Dedifferentiated amniotic fluid mesenchymal stem cell (primary cell): Measurements from ENCODE around the gene TADA2B.

Source experiments
- DNase-seq: peaks from one replicate; pipeline ENCODE4 v3.0.0-alpha.2; 2016; ENCODE audit errors: extremely low spot score

The TADA2B gene

GRCh38 chr4:7058792-7059191, 15.6 kb downstream of the TADA2B start:
- DNase-seq: no peak

GRCh38 chr4:7059662-7060061, 16.5 kb downstream of the TADA2B start:
- no peak for DNase-seq

- no peak for DNase-seq
Measured at GRCh38 chr4:7060346-7061150, 17.4 kb downstream of the TADA2B start.

DNA sequence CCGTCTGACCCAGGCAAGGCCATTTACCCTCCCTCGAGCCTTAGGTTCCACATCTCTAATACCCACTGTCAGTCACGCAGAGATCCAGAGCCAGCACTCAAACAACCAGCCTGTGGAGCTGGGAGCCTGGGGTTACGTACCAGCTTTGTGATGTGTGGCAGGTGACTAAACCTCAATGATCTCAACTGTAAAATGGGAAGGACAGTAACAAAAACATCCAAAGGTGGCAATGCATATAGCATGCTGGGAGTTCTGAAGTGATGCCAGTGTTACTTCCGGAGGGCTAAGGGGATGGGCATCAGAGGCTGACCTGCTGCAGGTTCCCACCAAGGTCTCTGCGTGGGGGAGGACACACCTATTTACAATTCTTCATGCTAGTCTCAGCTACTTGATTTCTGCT, 18.6 kb downstream of the TADA2B start:
- DNase-seq: no peak

DNA sequence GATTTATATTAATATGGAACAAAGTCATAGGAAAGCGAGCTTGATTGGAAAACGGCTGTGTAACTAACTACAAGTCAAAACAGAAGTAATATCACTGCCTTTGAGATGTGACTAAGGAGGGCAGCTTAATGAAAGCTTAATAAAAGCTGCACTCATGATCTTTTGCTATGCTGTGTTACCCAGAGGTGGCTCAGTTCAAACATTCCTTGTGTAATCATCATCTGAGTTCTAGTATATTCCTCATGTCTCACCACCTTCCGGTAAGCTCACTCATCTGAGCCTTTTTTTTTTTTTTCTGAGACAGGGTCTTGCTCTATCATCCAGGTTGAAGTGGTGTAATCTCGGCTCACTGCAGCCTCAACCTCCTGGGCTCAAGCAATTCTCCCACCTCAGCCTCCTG, 19.6 kb downstream of the TADA2B start:
- no peak for DNase-seq

- DNase-seq: no peak
Measured at GRCh38 chr4:7063362-7063761, 20.2 kb downstream of the TADA2B start.

GRCh38 chr4:7066006-7066405, 22.8 kb downstream of the TADA2B start:
- DNase-seq: no peak

- DNase-seq: no peak
Measured at GRCh38 chr4:7066493-7066892, 23.3 kb downstream of the TADA2B start.

DNA sequence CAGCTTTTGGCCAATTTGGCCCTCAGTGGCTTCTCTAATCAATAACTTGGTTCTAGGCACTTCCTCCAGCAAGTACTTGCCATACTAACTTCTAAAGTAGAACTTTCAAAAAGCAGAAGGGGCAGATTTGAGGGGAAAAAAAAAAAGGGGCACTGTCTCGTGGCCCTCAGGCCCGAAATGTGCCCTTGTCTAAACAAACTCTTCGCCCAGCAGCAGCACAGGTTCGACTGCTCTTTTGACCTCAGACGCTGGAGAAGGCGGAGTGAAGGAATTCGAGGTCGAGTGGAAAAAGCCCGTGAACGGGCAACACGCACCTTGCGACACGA, 23.9 kb downstream of the TADA2B start:
- DNase-seq: no peak

DNA sequence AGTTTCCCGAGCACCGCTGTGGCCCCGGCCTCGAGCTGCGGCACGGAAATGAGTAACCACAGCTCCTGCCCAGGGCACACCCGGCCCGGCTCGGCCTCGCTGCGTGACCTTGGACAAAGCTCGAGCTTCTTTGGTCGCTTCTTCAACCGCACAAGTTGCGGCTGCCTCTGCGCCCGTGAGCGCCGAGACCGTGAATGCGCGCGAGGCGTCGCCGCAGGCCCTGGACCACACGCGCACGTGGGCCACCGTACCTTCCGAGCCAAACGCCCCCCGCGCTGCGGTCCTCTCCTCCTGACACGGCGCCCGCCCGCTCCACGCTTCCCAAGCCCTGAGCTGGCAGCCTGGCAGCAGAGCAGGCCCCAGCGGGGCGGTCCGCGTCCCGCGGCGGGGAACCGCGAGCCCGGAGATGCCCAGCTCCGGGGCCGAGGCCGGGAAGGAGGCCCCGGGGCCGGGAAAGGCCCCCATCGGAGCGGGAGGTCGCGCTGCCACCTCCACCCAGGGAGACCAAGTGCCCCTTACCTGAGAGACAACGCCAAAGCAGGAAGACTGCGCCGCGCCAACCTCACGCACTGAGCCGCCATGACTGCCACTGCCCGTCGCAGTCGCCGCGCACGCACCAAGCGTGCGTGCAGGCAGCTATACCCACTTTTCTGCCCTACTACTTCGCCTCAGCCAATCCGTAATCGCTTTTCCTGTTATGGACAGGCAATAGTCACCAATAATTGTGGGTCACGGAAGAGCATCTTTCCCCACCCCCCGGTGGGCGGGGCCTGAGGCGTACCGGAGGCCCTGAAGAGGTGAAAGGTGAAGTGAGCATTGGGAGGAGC, 24.5 kb downstream of the TADA2B start, which contains the start of gene GRPEL1:
GRPEL1 (minus strand) TSS at position 613 of the 827 bp plus-strand sequence; CDS start at position 581, 32 bp downstream.
- DNase-seq: peak; percentile 99

GRCh38 chr4:7068279-7068842, 25.2 kb downstream of the TADA2B start:
- DNase-seq: no peak

DNA sequence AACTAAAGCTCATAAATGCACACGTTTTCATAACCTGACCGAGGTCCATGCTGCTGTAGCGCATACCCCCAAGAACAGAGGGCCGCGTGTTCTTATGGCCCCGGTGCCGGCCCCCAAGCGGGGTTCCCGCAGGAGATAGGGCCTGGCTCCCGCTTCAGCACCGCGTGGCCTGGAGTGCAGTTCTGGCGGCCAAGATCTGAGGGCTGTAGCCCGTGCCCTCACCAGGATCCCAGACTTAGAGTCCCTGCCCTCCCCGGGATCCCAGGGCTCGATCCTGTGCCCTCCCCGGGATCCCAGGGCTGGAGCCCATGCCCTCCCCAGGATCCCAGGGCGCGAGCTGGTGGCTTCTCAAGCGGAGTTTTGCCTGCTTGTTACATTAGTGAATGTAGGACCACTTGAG, 25.7 kb downstream of the TADA2B start:
- DNase-seq: no peak

DNA sequence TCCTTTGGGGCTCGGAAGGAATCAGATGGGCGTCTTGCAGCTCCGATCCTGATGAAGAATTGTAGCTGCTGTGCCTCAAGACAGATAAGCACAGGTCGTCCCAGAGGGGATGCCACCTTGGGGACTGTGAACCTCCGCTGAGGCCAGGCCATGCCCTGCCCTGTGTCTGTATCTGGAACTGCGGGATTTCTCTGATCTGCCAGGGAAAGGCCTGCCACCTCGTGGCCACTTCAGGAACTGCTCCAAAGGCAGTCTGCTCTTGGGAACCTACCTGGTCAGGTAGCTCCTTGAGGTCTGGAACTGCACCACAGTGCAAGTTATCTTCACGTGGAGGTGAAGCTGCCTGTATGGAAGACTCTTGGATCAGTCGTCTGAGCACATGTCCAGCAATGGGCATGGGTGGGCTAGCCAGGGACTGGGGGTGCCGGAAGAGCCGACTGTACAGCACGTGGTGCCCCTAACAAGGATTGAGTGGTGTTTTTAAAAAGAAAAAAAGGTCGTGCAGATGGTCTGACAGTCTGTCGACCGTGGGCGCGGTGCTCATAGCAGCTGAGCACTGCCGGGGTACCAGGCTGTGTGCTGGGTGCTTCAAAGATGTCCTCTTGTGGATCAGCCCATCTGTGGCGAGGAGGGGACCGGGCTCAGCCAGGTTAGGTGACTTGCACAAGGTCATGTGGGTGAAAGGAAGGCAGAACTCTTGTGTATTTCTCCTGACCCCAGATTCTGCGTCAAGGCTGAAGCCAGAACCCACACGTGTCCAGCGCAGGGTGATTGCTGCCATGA, 27.7 kb downstream of the TADA2B start:
- DNase-seq: peak; percentile 53

- DNase-seq: no peak
Measured at GRCh38 chr4:7073059-7073458, 29.9 kb downstream of the TADA2B start.

DNA sequence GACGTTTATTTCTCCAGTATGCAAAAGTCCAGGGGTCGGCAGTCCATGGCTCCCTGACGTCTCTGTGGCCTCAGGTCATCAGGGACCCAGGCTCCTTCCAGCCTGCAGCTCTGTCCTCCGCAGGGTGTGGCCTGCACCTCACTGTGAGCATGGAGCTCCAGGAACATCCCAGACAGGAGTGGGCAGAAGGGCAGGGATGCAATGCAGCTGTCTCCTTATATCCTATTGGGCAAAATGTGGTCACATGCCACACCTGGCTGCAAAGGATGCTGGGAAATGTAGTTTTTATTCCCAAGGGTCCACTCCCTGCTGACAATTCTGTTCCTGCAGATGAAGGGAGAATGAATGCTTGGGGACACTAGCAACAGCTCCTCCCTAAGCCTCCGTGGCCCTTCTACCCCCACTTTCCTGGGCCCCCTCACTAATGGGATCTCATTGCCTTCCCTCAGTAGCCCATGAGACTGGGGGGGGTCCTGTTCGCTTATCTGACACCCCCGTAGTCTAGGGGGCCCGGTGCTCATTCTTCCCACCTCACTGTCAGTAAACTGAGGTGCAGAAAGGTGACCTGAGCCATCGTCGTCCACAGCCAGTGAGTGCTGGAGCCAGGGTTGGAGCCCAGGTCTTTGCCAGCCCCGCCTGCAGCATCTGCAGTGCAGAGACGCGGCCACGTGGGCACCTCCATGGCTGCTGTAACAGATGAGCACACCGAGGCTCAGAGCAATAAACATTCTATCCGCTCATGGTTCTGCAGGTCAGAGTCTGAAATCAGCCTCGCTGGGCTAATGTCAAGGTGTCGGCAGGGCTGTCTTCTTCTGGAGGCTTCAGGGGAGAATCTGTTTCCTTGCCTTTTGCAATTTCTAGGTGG, 30.6 kb downstream of the TADA2B start:
- DNase-seq: no peak

DNA sequence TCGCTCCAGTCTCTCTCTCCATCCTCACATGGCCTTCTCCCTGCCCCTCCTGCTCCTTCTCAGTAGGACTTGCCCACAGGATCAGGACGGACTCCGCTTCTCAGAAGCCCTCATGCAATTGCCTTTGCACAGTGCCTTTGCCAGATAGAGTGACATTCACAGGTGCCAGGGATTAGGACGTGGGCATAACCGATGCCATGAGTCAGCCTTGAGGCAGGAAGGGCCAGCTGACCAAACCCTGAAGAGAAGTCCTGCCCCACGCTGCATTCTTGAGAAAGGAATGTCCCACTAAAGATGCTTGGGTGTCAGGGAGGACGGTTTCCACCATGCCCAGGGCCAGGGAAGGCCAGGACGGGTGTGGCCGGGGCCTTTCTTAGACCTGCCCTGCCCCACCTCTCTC, 31.3 kb downstream of the TADA2B start:
- DNase-seq: no peak

DNA sequence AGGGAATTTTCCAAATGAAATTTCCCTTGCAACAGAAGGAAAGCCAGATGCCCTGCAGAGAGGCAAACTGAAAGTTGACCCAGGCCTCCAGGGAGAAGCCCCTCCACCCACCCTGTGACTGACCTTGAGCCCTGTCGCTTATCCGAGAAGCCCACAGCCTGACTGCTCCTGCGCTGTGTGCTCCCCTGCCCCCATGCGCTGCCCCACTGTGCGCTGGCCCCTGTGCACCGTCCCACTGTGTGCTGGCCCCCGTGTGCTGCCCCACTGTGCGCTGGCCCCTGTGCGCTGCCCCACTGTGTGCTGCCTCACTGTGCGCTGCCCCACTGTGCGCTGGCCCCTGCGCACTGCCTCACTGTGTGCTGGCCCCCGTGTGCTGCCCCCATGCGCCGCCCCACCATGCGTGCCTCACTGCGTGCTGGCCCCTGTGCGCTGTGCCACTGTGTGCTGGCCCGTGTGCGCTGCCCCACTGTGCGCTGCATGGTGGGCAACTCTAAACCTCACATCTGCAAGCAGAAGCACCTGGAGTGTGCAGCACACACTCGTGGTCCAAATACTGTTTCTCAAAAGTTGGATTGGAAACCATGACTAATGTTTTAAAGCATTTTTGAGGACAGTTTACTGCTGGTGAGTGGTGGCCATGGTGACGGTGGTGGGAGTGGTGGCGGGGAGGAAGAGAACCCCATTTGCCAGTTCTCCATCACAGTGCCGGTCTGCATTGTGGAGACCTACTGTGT, 33.0 kb downstream of the TADA2B start:
- no peak for DNase-seq

GRCh38 chr4:7076696-7077082, 33.5 kb downstream of the TADA2B start:
- DNase-seq: no peak

GRCh38 chr4:7077371-7077770, 34.2 kb downstream of the TADA2B start:
- no peak for DNase-seq

GRCh38 chr4:7078025-7078424, 34.9 kb downstream of the TADA2B start:
- no peak for DNase-seq
